MCF 10A (cell line): ENCODE results near the gene PAQR8. TPM values are rescaled to one million over a fixed set of nuclear protein-coding genes. Genes with fewer than 3 reads are reported as not detected.

Experiments used
- BruUV-seq: library from RNA; stranded (reverse); fragments of 400-500 nt; replicated peaks from 2 replicates; lab custom pipeline; 2021; lab: Mats Ljungman, UMichigan
- CTCF ChIA-PET: fragments of 300-600 bp; sonication (Branson Sonifier 250); formaldehyde crosslinking; extraction: SDS; loops from one replicate; lab custom pipeline; 2021; ENCODE audit warnings: antibody characterized with exemption, inconsistent platforms; lab: Yijun Ruan, JAX
- POLR2A ChIA-PET: fragments of 300-600, 350-650 bp; sonication (Branson Sonifier 250); formaldehyde crosslinking; extraction: SDS; loops from one replicate; lab custom pipeline; 2020; ENCODE audit warnings: antibody characterized with exemption, inconsistent platforms; lab: Yijun Ruan, JAX
- DNase-seq: peaks from one replicate; pipeline ENCODE4 v3.0.0-alpha.2; 2018; ENCODE audit not compliant: unreplicated experiment
- H3K27ac Mint-ChIP-seq: one replicate; pipeline ENCODE4 v1.8.0; 2022; ENCODE audit warnings: mild to moderate bottlenecking, low read depth, mixed read lengths; ENCODE audit not compliant: unreplicated experiment
- H3K27me3 Mint-ChIP-seq: one replicate; pipeline ENCODE4 v1.8.0; 2022; ENCODE audit warnings: mixed read lengths; ENCODE audit not compliant: insufficient read depth, unreplicated experiment
- H3K36me3 Mint-ChIP-seq: one replicate; pipeline ENCODE4 v1.8.0; 2022; ENCODE audit warnings: mild to moderate bottlenecking, moderate library complexity, mixed read lengths; ENCODE audit not compliant: insufficient read depth, unreplicated experiment
- H3K4me1 Mint-ChIP-seq: one replicate; pipeline ENCODE4 v1.8.0; 2022; ENCODE audit warnings: mixed read lengths; ENCODE audit not compliant: insufficient read depth, unreplicated experiment
- H3K4me3 Mint-ChIP-seq: one replicate; pipeline ENCODE4 v1.8.0; 2022; ENCODE audit warnings: mild to moderate bottlenecking, moderate library complexity, mixed read lengths; ENCODE audit not compliant: unreplicated experiment
- H3K9me3 Mint-ChIP-seq: one replicate; pipeline ENCODE4 v1.8.0; 2022; ENCODE audit warnings: mixed read lengths; ENCODE audit not compliant: unreplicated experiment
- intact Hi-C: fragments of 100-400 bp; cut with micrococcal nuclease; formaldehyde crosslinking; loops from 2 replicates; pipeline ENCODE4 v1.14.1; 2022
- total RNA-seq: library from RNA; stranded (reverse); gene quantifications from 2 replicates; pipeline ENCODE4 v1.2.3, GENCODE V29; 2022
- TF ChIP-seq, protein P1 (sequence below): fragments of 200-600 bp; IDR thresholded peaks from one replicate; pipeline ENCODE4 v1.8.0; 2022; ENCODE audit warnings: antibody characterized with exemption, mild to moderate bottlenecking; ENCODE audit not compliant: unreplicated experiment

PAQR8 gene
- total RNA-seq, 1 experiment from 2014 or later: 1.9 TPM

- CTCF ChIA-PET: interaction anchor here (0.5 to 10.9 kb wide), 10 partner anchors 12 to 252 kb away, joined by 3 to 112 read pairs (median 6); no protein-coding TSS in a partner anchor
- no peak within 1 kb of the TSS for H3K27ac Mint-ChIP-seq
- H3K27me3 Mint-ChIP-seq: no peaks in the 10 kb centered on the region
- H3K9me3 Mint-ChIP-seq: no peaks in the 10 kb centered on the region
- no peaks in the 10 kb centered on the region for H3K36me3 Mint-ChIP-seq
- H3K4me3 Mint-ChIP-seq: no peak within 1 kb of the TSS
- H3K4me1 Mint-ChIP-seq: peaks cover 32% of the 10 kb centered on the region
- TF ChIP-seq, protein P1, sequence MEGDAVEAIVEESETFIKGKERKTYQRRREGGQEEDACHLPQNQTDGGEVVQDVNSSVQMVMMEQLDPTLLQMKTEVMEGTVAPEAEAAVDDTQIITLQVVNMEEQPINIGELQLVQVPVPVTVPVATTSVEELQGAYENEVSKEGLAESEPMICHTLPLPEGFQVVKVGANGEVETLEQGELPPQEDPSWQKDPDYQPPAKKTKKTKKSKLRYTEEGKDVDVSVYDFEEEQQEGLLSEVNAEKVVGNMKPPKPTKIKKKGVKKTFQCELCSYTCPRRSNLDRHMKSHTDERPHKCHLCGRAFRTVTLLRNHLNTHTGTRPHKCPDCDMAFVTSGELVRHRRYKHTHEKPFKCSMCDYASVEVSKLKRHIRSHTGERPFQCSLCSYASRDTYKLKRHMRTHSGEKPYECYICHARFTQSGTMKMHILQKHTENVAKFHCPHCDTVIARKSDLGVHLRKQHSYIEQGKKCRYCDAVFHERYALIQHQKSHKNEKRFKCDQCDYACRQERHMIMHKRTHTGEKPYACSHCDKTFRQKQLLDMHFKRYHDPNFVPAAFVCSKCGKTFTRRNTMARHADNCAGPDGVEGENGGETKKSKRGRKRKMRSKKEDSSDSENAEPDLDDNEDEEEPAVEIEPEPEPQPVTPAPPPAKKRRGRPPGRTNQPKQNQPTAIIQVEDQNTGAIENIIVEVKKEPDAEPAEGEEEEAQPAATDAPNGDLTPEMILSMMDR: no peak
- POLR2A ChIA-PET: interaction anchor here (0.6 to 4.3 kb wide), 29 partner anchors 12 to 909 kb away, joined by 3 to 42 read pairs (median 4); partner anchors contain the start of genes MCM3, TMEM14A and TRAM2
- DNase-seq: peak; percentile 97
- intact Hi-C loops: loop anchor here (1.0 to 5.0 kb wide), 2 partner anchors 84 to 102 kb away; no protein-coding TSS in a partner anchor
- no TSS peak for BruUV-seq
These were observed 58.1 kb downstream of the PAQR8 start, which contains the start of gene EFHC1 for GRCh38 chr6:52419809-52420667. EFHC1 (plus strand) TSS chr6:52420342; CDS start chr6:52420411, 69 bp downstream.

DNA sequence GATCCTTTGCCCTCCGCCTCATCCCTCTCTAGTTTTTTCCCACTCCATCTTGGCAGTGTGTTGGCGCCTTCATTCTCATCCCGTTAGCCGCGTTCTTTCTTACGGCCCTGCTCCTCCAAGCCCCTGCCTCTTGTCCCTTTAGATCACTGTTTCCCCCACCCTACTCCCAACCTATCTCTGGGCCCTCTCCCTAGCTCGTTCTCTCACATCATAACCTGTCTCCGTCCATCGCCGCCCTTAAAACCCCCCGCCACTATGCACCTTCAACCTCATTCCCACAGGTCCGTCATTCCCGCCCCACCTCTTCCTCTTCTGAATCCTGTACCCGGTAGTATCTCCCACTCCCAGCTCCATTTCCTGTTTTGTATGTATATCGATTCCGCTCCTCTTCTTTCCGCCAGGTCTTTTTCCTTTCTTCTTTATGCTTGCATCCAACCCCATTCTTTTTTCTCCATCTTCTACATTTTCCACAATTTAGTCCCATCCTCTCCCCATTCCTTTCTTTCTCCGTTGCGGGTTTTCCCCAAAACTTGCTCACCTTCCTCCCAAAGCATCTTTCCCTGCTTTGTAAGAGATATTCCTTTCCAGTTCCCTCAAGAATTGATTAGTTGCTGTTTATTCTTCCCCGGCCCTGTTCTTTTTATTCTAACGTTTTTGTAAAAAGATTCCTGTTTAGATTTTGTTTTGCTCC lies 58.9 kb downstream of the PAQR8 start:
- Mint-ChIP-seq H3K36me3 (no peaks in the 10 kb centered on the region), H3K4me3 (no peak overlapping the region), H3K27ac (no peak overlapping the region), H3K4me1 (peaks cover 35% of the 10 kb centered on the region), H3K9me3 (no peaks in the 10 kb centered on the region), H3K27me3 (no peaks in the 10 kb centered on the region)
- intact Hi-C loops: loop anchor here (1.0 to 5.0 kb wide), 2 partner anchors 83 to 101 kb away; no protein-coding TSS in a partner anchor
- ChIA-PET POLR2A (interaction anchor here (0.5 to 4.3 kb wide), 24 partner anchors 18 to 670 kb away, joined by 3 to 42 read pairs (median 4); partner anchors contain the start of genes MCM3, TMEM14A and TRAM2), CTCF (interaction anchor here (0.6 to 10.9 kb wide), 10 partner anchors 13 to 242 kb away, joined by 3 to 112 read pairs (median 4); no protein-coding TSS in a partner anchor)
- TSS peak; percentile 79 for BruUV-seq
- TF ChIP-seq, protein P1: no peak
- DNase-seq: peak; percentile 41

- CTCF ChIA-PET: interaction anchor here (0.6 to 1.7 kb wide), 2 partner anchors 80 to 168 kb away, joined by 3 to 7 read pairs; no protein-coding TSS in a partner anchor
- Mint-ChIP-seq H3K4me1 (peaks cover 26% of the 10 kb centered on the region), H3K36me3 (no peaks in the 10 kb centered on the region), H3K9me3 (no peaks in the 10 kb centered on the region), H3K27me3 (no peaks in the 10 kb centered on the region), H3K4me3 (no peak overlapping the region), H3K27ac (no peak overlapping the region)
- intact Hi-C loops: loop anchor here (5.0 kb wide), 1 partner anchor 100 kb away; no protein-coding TSS in a partner anchor
- no peak for DNase-seq
- TF ChIP-seq, protein P1: no peak
- POLR2A ChIA-PET: interaction anchor here (0.6 to 4.3 kb wide), 8 partner anchors 30 to 645 kb away, joined by 3 to 42 read pairs (median 6); partner anchors contain the start of gene TMEM14A
- no TSS peak for BruUV-seq
These were observed 60.2 kb downstream of the PAQR8 start for GRCh38 chr6:52422156-52422555.
